Measurements from ENCODE around the gene RHBDF1. TPM values are rescaled to one million over a fixed set of nuclear protein-coding genes. Genes with fewer than 3 reads are reported as not detected.
A peak's percentile ranks its signal among the peaks of the same experiment; 100 is the strongest.

Gene RHBDF1
- total and polyA plus RNA-seq, 9 of the 15 experiments (the other 6 are each of a cell fraction or from before 2014, with no cell fraction given) = 1.0 to 8.2 (median 4.2) TPM

DNA sequence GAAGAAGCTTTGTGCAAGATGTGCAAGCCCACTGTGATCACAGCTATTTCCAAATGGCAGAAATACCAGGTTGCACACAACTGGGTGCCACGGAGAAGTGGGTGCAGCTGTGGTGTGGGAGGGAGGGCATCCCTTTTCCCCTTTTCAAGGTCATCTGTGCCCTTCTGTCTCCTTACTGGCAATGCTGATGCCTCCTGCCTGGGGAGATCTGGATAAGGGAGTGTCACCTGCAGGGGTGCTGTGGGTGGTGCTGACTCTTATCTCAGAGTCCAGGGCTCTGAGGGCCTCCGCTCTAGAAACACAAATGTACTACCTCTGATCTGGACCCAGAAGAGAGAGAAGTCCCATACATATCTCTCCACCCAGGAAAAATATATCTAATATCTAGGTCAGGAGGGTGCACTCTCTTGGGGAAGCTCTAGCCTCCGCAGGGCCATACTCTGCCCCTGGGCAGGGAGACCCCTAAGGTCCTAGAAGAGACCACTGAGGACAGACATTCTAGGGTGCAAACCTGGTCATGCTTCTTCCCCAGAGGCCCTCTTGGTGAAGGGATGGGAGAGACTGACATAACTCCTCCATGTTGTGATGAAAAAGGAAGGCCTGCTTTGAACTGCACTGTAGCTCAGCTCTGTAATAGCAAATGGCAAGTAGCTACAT is 47.5 kb upstream of the RHBDF1 start (continued):
- TF ChIP-seq, protein P1, sequence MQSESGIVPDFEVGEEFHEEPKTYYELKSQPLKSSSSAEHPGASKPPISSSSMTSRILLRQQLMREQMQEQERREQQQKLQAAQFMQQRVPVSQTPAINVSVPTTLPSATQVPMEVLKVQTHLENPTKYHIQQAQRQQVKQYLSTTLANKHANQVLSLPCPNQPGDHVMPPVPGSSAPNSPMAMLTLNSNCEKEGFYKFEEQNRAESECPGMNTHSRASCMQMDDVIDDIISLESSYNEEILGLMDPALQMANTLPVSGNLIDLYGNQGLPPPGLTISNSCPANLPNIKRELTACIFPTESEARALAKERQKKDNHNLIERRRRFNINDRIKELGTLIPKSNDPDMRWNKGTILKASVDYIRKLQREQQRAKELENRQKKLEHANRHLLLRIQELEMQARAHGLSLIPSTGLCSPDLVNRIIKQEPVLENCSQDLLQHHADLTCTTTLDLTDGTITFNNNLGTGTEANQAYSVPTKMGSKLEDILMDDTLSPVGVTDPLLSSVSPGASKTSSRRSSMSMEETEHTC (IDR thresholded peaks at IDR 0.05) = no peak
- 0 out of 2 replicates have a peak, but pooled peaks have one; percentile 33 for TF ChIP-seq ATF7 (IDR thresholded peaks at IDR 0.05)
- TF ChIP-seq, protein P2, sequence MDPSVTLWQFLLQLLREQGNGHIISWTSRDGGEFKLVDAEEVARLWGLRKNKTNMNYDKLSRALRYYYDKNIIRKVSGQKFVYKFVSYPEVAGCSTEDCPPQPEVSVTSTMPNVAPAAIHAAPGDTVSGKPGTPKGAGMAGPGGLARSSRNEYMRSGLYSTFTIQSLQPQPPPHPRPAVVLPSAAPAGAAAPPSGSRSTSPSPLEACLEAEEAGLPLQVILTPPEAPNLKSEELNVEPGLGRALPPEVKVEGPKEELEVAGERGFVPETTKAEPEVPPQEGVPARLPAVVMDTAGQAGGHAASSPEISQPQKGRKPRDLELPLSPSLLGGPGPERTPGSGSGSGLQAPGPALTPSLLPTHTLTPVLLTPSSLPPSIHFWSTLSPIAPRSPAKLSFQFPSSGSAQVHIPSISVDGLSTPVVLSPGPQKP (CRISPR knock-in tag; IDR thresholded peaks at IDR 0.05) = no peak
- no peak for TF ChIP-seq NR2C1 (IDR thresholded peaks at IDR 0.05)
- peak; percentile 40; the same call in 1 of the 2 replicates for TF ChIP-seq NR2C1 (tag; IDR thresholded peaks at IDR 0.05)
- no peak for TF ChIP-seq ZNF785 (CRISPR knock-in tag; IDR thresholded peaks at IDR 0.05)
- TF ChIP-seq NR4A1 (CRISPR knock-in tag; IDR thresholded peaks at IDR 0.05) = no peak
- TF ChIP-seq NR4A1 (tag; IDR thresholded peaks at IDR 0.05) = peak; percentile 57; the same call in 1 of the 2 replicates
- TF ChIP-seq CTBP1 (IDR thresholded peaks at IDR 0.05; ENCODE audit: borderline replicate concordance) = peak; percentile 95
- TF ChIP-seq WHSC1 (IDR thresholded peaks at IDR 0.05; ENCODE audit: low read length) = no peak
- no peak for TF ChIP-seq XRCC4 (IDR thresholded peaks at IDR 0.05; ENCODE audit: extremely low read depth, insufficient read depth, insufficient read length)
- TF ChIP-seq CHAMP1 (IDR thresholded peaks at IDR 0.05) = no peak
- TF ChIP-seq SFPQ (IDR thresholded peaks at IDR 0.05; ENCODE audit: low read depth, low read length) = no peak
- TF ChIP-seq ZNF197 (CRISPR knock-in tag; IDR thresholded peaks at IDR 0.05; ENCODE audit: low read depth) = 0 out of 2 replicates have a peak, but pooled peaks have one; percentile 74
- TF ChIP-seq, protein P3, sequence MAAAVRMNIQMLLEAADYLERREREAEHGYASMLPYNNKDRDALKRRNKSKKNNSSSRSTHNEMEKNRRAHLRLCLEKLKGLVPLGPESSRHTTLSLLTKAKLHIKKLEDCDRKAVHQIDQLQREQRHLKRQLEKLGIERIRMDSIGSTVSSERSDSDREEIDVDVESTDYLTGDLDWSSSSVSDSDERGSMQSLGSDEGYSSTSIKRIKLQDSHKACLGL (CRISPR knock-in tag; IDR thresholded peaks at IDR 0.05; ENCODE audit: borderline replicate concordance, poor library complexity, severe bottlenecking) = no peak
- TF ChIP-seq, protein P4, sequence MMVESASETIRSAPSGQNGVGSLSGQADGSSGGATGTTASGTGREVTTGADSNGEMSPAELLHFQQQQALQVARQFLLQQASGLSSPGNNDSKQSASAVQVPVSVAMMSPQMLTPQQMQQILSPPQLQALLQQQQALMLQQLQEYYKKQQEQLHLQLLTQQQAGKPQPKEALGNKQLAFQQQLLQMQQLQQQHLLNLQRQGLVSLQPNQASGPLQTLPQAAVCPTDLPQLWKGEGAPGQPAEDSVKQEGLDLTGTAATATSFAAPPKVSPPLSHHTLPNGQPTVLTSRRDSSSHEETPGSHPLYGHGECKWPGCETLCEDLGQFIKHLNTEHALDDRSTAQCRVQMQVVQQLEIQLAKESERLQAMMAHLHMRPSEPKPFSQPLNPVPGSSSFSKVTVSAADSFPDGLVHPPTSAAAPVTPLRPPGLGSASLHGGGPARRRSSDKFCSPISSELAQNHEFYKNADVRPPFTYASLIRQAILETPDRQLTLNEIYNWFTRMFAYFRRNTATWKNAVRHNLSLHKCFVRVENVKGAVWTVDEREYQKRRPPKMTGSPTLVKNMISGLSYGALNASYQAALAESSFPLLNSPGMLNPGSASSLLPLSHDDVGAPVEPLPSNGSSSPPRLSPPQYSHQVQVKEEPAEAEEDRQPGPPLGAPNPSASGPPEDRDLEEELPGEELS (CRISPR knock-in tag; IDR thresholded peaks at IDR 0.05; ENCODE audit: borderline replicate concordance) = no peak
